GM19324 (cell line): ENCODE measurements around the gene KLHL15.
"Not testable (repeated sequence)": the region's sequence is repeated elsewhere in the genome, so short reads cannot be mapped to it uniquely, and the experiment has no call there.

ENCODE experiments used
- ATAC-seq: cut with Tn5 transposase; IDR thresholded peaks from one replicate; pipeline ENCODE4 v1.9.1; 2021; ENCODE audit warnings: mild to moderate bottlenecking, moderate library complexity; ENCODE audit not compliant: unreplicated experiment, low FRiP score

Gene KLHL15

GRCh38 chrX:24019448-24019847 is 7.5 kb downstream of the KLHL15 start:
- ATAC-seq, result no peak

DNA sequence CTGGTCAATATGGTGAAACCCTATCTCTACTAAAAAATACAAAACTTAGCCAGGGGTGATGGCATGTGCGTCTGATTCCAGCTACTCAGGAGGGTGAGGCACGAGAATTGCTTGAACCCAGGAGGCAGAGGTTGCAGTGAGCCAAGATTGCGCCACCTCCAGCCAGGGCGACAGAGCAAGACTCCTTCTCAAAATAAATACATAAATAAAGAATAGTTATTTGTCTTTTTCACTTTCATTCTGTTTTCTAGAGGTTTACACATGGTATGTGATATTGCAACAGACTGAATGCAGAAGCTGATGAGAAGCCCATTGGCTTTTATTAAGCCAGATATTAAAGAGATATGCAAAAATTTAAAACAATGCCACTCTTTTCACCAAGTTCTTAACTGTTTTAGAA is 8.2 kb downstream of the KLHL15 start:
- no peak for ATAC-seq

GRCh38 chrX:24017674-24018073 is 9.3 kb downstream of the KLHL15 start:
- no peak for ATAC-seq

DNA sequence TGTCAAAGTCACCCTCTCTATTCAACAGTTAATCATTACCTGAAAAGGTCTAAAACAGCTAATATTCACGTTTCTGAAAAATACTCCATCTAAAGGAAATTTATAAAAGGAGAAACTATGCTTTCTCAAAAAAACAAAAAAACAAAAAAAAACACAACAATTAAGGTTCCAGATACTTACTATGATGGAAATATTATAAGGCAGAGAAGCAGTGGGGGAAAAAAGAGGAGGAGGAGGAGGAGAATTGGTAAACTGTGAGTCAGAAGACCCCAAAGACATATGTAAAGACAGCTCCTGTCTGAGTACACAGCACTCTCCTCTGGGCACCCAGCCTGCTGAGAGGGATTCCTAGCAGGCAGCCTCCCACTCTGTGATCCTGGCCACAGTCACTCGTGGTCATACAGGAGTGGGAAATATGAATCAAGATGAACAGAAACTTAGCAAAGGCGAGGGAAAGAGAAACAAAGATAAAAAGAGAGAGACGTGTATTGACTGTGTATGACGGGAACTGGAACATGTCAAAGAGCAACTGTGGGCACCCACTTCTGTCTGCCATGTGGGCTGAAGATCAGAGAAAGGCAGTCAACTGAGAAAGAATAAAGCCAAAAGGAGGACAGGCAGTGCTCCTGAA is 12.5 kb downstream of the KLHL15 start:
- peak; percentile 72 for ATAC-seq

DNA sequence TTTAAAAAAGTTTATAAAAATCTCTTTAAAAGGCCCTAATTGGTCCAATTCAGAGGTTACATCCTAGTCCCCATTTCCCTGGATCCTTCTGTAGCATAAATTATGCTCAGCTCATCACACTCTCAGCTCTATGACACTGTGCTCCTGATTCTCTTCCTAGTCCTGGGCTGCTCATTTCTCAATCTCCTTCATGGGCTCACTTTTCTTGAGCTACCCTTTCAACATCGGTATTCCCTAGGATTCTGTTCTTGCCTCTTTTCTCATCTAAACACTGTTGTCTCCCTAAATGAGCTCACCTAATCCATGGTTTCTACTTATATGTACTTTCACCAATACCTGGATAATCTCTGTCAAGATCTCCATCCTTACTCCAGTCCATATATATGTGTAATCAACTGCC is 14.7 kb downstream of the KLHL15 start:
- ATAC-seq, result no peak

DNA sequence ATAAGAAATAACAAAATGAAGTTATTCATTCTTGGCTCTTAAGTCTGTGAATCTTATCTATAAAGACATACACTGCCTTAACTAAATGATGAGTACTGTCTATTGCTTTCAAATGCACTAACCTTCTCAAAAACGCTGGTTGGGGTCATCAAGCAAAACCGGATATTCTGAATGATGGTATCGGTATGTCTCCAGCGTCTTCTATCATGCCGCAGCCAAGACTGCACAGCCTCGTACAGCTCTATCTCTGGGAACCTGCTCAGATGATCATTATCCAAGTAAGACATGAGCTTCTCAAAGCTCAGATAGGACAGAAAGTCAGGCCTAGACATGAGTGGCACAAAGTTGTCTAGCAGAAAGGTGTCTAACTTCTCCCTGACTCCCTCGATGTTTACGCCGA is 21.1 kb downstream of the KLHL15 start:
- no peak for ATAC-seq

DNA sequence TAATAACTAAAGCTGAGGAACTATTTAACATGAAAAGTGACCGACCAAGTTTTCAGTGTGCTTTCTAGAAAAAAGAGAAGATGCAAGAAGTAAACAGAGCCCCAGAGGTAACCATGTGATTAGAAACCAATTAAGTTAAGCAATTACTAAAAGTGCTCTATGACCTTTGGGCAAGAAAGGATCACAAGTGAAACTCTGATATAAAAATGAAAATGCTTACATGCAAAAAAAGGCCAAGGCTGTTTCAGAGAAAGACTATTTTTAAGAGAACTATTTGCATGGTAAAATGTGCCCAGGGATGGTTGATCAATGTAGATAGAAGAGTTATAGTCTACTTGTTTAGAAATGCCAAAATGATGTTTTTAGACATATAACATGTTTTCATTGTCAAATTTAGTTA is 22.0 kb downstream of the KLHL15 start:
- peak; percentile 60 for ATAC-seq

DNA sequence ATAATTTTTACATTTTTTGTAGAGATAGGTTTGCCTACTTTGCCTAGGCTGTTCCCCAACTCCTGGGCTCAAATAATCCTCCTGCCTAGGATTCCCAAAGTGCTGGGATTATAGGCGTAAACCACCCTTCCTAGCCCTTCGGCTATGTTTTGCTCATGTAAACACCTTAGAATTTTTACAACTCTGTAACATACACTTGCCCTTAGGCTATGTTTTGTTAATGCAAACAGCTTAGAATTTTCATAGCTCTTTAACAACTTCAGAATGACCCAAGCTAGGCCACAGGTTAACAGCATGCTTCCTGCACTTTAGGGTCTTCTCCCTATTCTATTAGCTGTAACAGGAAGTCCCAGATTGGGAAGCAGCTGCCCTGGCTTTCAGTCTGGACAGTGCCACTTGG is 24.2 kb downstream of the KLHL15 start:
- ATAC-seq, result no peak

- ATAC-seq, result no peak
Measured at GRCh38 chrX:24002167-24002566, 24.8 kb downstream of the KLHL15 start.

- no peak for ATAC-seq
Measured at GRCh38 chrX:23999671-24000070, 27.3 kb downstream of the KLHL15 start.

- ATAC-seq, result no peak
Measured at GRCh38 chrX:23993012-23993633, 33.9 kb downstream of the KLHL15 start.

DNA sequence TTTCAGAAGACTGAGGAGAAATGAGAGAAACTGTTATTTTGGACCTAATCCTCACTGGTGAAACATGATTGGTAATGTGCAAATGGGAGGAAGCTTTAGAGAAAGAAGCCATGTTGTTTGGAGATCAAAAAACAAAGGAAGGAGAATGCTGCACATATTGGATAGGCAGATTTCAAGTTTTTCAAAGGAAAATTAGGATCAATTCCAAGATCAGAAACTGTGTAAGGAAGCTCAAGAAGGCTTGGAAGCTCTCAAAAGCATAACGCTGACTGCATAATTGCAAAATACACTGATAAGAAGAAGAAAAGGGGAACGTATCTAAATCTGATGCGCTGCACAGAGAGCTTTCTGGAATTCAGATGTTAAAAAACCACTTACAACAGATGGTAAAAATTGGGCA is 34.6 kb downstream of the KLHL15 start:
- ATAC-seq, result no peak

GRCh38 chrX:23990455-23990854 is 36.5 kb downstream of the KLHL15 start:
- ATAC-seq, result no peak

DNA sequence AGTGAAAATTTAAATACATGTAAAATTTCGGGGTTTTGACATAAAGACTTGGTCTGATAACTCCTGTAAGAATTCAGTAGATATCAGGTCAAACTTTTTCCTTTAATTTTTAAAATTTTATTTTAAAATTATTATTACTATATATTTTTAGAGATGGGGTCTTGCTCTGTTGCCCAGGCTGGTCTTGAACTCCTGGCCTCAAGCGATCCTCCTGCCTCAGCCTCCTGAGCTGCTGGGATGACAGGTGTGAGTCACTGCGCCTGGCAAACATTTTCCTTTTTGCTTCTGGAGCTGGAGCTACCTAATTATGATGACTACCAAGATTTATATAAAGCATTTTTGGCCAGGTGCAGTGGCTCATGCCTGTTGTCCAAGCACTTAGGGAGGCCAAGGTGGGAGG is 37.3 kb downstream of the KLHL15 start:
- no peak for ATAC-seq

DNA sequence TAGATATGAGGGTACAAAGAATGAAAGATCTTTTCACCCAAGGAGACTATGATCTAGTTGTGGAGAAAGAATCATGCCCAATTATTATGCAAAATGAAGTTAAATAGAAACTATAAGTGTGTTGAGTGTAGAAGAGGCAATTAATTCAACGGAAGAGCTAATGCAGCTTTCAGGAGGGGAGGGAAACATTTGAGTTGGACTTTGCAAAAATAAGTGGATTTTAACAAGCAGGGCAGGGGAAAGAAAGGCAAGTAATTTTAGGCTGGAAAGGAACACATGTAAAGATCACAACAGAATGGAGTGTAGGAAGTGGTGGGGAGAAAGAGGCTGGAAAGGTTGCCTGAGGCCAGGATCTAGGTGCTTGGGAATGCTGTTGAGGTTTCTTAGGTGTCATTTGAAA is 44.1 kb downstream of the KLHL15 start:
- ATAC-seq, result no peak

DNA sequence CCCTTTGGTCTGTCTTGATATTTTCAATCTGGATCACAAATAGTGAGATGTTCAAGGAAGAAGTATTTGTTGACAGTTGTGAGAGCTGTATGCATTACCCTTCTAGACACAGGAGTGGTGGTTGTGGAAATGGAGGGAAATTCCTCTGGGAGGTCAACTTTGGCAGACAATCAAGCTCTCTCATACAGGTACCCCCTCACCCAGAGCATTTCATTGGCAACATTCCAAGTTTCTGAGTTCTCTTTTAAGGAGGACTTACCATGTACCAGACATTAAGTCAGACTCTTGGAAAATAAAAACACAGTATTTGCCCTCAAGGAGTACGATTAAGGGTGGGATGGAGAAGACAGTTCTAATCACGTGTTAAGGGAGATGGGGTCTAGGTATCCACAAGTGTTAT is 45.3 kb downstream of the KLHL15 start:
- no peak for ATAC-seq

DNA sequence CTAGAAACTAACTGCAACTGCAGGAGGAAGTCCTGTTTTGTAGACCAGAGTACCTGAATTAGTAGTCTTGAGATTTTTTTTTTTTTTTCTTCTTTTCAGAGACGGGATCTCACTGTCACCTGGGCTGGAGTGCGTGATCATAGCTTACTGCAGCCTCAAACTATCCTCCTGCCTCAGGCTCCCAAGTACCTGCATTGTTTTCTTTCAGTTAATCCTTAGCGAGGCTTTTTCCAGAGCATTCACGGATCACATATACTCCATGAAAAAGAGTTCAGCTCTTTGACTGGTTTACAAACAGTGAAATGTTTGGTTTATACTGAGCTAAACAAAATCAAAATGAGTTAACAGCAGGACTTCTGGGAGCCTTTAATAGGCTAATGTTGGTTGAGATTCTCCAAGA is 45.8 kb downstream of the KLHL15 start:
- ATAC-seq, result no peak

GRCh38 chrX:23980011-23980441 is 47.0 kb downstream of the KLHL15 start:
- ATAC-seq, result no peak

GRCh38 chrX:23978491-23978890 is 48.5 kb downstream of the KLHL15 start:
- no peak for ATAC-seq

- not testable (repeated sequence) for ATAC-seq
Measured at GRCh38 chrX:23965630-23966029, 61.4 kb downstream of the KLHL15 start.

GRCh38 chrX:23964191-23964590 is 62.8 kb downstream of the KLHL15 start:
- ATAC-seq, result no peak

DNA sequence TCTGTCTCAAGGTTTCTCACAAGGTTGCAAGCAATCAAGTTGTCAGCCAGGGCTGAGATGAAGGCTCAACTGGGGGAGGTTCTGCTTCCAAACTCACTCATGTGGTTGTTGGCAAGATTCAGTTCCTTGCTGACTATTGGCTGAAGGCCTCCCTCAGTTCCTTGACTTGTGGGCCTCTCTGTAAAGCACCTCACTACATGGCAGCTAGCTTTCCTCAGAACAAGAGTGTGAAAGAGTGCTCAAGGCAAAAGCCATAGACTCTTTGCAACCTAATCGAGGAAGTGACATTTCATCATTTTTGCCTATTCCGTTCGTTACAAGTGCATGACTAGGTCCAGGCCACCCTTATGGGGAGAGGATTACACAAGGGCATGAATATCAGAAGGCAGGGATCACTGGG is 67.2 kb downstream of the KLHL15 start:
- ATAC-seq, result no peak

- ATAC-seq, result no peak
Measured at GRCh38 chrX:23954396-23954795, 72.6 kb downstream of the KLHL15 start.
